HG03342 (cell line): ENCODE results near the gene ICAM3.

ENCODE experiments used
- ATAC-seq: cut with Tn5 transposase; IDR thresholded peaks from one replicate; pipeline ENCODE4 v1.9.1; 2021; ENCODE audit warnings: mild to moderate bottlenecking, moderate library complexity; ENCODE audit not compliant: unreplicated experiment

The ICAM3 gene

GRCh38 chr19:10321417-10321797, 18.0 kb downstream of the ICAM3 start:
- no peak for ATAC-seq

GRCh38 chr19:10320602-10321416, 18.6 kb downstream of the ICAM3 start:
- no peak for ATAC-seq

- no peak for ATAC-seq
Measured at GRCh38 chr19:10318807-10319682, 20.4 kb downstream of the ICAM3 start.

- ATAC-seq, result no peak
Measured at GRCh38 chr19:10317857-10318462, 21.5 kb downstream of the ICAM3 start.

GRCh38 chr19:10317045-10317856, 22.2 kb downstream of the ICAM3 start:
- ATAC-seq, result no peak

GRCh38 chr19:10316229-10317044, 23.0 kb downstream of the ICAM3 start:
- no peak for ATAC-seq

GRCh38 chr19:10315335-10316214, 23.8 kb downstream of the ICAM3 start, which contains the start of gene FDX2:
FDX2 (minus strand) TSS chr19:10316015; CDS start chr19:10315996, 19 bp downstream.
- no peak for ATAC-seq

GRCh38 chr19:10309423-10309822, 30.0 kb downstream of the ICAM3 start, which contains the start of gene ZGLP1:
ZGLP1 (minus strand) TSS chr19:10309815.
- ATAC-seq, result no peak

- no peak for ATAC-seq
Measured at GRCh38 chr19:10306327-10306726, 33.1 kb downstream of the ICAM3 start.

GRCh38 chr19:10305139-10305806, 34.2 kb downstream of the ICAM3 start:
- ATAC-seq, result no peak

- no peak for ATAC-seq
Measured at GRCh38 chr19:10299545-10300458, 39.6 kb downstream of the ICAM3 start.

- ATAC-seq, result no peak
Measured at GRCh38 chr19:10295847-10296591, 43.4 kb downstream of the ICAM3 start.

- peak; percentile 39 for ATAC-seq
Measured at GRCh38 chr19:10295305-10295846, 44.0 kb downstream of the ICAM3 start.

- no peak for ATAC-seq
Measured at GRCh38 chr19:10294368-10294697, 45.1 kb downstream of the ICAM3 start.

GRCh38 chr19:10293637-10294367, 45.6 kb downstream of the ICAM3 start:
- ATAC-seq, result no peak
